HG03175 (cell line): Measurements from ENCODE around the gene RAB43.

Source experiments
- ATAC-seq: cut with Tn5 transposase; IDR thresholded peaks from one replicate; pipeline ENCODE4 v1.9.1; 2021; ENCODE audit warnings: mild to moderate bottlenecking, moderate library complexity; ENCODE audit not compliant: unreplicated experiment

RAB43 gene

DNA sequence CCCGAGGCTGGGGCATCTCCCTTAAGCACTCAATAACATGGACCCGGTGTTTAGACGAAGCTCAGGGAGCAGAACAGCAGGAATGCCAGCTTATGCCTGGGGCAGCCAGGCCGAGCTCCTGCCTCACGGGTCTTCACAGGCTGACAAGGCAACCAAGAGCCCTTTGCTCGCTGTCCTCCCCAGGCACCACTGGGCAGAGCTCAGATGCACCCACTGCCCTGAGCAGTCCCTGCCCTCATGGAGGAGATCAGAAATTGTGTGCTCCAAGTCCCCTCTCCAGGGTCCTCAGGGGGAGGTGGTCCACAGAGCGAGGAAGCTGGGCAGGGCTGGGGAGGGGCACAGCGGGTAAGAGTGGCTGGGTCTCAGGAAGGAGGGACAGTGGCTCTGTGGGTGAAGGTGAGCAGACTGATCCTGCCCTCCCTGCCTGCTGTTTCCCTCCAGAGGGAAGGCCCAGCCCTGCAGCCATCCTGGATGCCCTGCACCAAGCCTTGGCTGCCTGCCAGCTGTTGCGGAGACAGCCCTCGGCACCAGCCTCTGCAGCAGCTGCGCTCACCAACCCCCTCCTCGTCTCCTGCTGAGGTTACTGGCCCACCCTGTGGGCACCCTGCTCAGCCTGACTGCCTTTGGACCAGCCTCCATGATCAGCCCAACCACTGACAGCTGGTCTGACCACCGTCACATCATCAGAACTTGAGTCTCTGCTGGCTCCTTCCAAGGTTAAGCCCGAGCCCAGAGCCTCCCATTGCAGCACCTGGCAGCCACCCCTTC, 82.1 kb downstream of the RAB43 start:
- no peak for ATAC-seq

DNA sequence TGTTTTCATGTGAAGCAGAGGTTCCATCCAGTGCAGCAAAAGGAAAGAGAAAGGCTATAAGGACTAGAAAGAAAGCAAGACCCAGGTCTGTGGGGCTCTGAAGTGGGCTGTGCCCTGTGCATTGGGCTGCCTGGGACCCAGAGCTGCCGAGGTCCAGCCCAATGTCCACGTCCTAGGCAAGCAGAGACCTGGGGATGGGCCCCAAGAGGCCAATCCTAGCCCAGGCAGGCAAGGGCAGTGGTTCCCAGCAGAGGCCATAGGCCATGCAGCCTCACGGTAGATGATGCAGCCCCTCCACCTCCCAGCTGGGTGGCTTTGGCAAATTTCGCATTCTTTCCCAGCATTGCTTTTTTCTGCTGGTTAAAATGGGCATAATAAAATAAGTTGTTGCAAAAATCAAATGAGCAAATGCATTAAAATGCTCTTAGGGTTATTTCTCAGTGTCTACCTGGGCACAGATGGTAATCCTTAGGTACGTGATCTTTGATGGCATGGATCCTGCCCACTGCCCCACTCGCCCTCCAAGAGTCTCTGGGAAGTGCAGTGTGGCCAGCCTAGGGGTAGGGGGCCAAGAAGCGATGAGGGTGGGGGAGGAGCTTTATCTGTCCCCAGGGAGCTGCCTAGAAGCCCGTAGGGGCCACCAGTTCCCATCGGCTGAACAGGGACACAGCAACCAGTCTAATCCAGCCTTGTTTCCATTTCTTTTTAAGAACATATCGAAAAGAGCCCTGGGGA, 83.3 kb downstream of the RAB43 start:
- ATAC-seq, result no peak
